Skeletal muscle tissue (tissue), 4 donors: ENCODE measurements around the gene CPNE2. TPM values are rescaled to one million over a fixed set of nuclear protein-coding genes. Genes with fewer than 3 reads are reported as not detected.

Experiments used
- H3K27ac ChIP-seq: one replicate; pipeline ENCODE4 v1.7.0; 2013; ENCODE audit warnings: mild to moderate bottlenecking, low read depth, low read length, inconsistent platforms
- H3K27me3 ChIP-seq, 3 donors: one replicate each; pipeline ENCODE4 v1.7.0; 2013; ENCODE audit warnings: low read length in 3 of 3; ENCODE audit not compliant: control insufficient read depth in 3 of 3, insufficient read depth in 3 of 3
- H3K36me3 ChIP-seq, 3 donors: one replicate each; pipeline ENCODE4 v1.7.0; 2013; ENCODE audit warnings: low read length in 3 of 3; ENCODE audit not compliant: control insufficient read depth in 3 of 3, insufficient read depth in 3 of 3
- H3K4me1 ChIP-seq, 3 donors: one replicate each; pipeline ENCODE4 v1.7.0; 2013; ENCODE audit warnings: low read length in 3 of 3, mild to moderate bottlenecking in 3 of 3; ENCODE audit not compliant: control insufficient read depth in 3 of 3, insufficient read depth in 3 of 3
- H3K4me3 ChIP-seq, 3 donors: one replicate each; pipeline ENCODE4 v1.7.0; 2013; ENCODE audit warnings: low read length in 3 of 3
- H3K9ac ChIP-seq, 3 donors: one replicate each; pipeline ENCODE4 v1.7.0; 2013; ENCODE audit warnings: low read length in 3 of 3, mild to moderate bottlenecking in 3 of 3, moderate library complexity in 2 of 3, low read depth in 1 of 3
- H3K9me3 ChIP-seq, 3 donors: one replicate each; pipeline ENCODE4 v1.7.0; 2013; ENCODE audit warnings: low read length in 3 of 3; ENCODE audit not compliant: control insufficient read depth in 3 of 3
- total RNA-seq: library from RNA; depleted of rRNA; stranded (reverse); fragments of >200 nt; gene quantifications from one replicate; pipeline ENCODE4 v1.2.3, GENCODE V29; 2014
- donor health status: Osteomylitis.

Gene CPNE2
- total RNA-seq, 1 donor from 2014 or later = 8.9 TPM

DNA sequence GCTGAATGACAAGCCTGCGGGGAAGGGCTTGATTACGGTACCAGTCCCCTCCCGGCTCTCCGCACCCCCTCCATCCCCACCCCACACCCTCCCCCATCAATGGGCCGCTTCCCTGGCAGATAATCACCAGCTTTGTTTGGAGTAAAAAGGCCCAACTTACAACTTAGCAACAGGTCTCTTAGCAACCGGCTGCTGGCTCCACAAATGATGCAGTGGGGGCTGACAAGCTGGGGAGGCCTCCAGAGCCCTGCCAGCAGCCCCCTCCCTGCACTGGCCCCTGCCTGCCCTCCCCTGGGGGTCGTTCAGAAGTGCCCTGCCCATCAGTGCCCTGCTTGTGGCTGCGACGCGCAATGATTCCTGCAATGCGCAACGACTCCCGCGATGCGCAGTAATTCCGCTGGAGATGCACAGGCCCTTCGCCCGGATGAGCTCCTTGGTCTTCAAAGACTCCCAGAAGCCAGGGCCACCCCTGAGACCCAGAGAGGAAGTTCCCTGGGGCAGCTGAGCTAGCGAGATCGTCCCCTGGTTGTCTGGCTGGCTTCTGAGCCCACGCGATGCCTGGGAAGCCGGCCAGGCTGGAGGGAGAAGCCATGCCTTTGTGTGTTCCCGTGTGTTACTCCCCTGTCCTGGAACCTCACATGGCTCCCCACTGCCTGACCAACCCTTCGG, 23.3 kb downstream of the CPNE2 start:
- Histone ChIP-seq H3K27me3 (no peaks in the 10 kb centered on the region), H3K27ac (no peak overlapping the region), H3K4me1 (peaks cover 2 to 10% (median 7%) of the 10 kb centered on the region in 3 donors), H3K9me3 (no peaks in the 10 kb centered on the region), H3K36me3 (peaks cover 0 to 16% (median 9%) of the 10 kb centered on the region in 3 donors), H3K4me3 (no peak overlapping the region), H3K9ac (peak overlapping the region in 2 of 3 donors; percentile 23 to 33)

DNA sequence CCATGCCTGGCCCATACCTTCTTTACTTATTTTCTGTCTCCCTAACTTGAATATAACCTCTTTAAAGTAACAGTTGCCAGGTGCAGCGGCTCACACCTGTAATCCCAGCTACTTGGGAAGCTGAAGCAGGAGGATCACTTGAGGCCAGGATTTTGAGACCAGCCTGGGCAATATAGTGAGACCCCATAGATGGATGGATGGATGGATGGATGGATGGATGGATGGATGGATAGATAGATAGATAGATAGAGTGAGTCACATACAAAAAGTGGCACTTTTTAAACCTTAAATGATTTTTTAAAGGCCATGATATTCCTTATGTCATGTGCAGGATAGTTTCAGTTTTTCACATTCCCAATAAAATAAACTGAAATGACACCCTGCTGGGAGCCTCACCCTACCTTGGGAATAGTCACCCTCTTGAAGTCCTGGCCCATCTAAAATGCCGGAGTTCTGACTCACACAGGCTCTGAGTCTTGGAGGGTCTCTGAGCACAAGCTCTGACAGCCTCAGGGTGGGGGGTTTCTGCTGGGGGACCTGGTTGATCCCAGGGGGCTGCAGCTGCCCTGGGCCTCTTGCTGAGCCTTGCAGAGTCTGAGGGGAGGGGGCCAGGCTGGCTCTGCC, 26.2 kb downstream of the CPNE2 start:
- Histone ChIP-seq H3K9me3 (no peaks in the 10 kb centered on the region), H3K4me1 (peaks cover 0 to 7% (median 5%) of the 10 kb centered on the region in 3 donors), H3K27ac (no peak overlapping the region), H3K4me3 (no peak overlapping the region), H3K9ac (no peak overlapping the region), H3K27me3 (no peaks in the 10 kb centered on the region), H3K36me3 (peaks cover 4 to 24% (median 8%) of the 10 kb centered on the region in 3 donors)

DNA sequence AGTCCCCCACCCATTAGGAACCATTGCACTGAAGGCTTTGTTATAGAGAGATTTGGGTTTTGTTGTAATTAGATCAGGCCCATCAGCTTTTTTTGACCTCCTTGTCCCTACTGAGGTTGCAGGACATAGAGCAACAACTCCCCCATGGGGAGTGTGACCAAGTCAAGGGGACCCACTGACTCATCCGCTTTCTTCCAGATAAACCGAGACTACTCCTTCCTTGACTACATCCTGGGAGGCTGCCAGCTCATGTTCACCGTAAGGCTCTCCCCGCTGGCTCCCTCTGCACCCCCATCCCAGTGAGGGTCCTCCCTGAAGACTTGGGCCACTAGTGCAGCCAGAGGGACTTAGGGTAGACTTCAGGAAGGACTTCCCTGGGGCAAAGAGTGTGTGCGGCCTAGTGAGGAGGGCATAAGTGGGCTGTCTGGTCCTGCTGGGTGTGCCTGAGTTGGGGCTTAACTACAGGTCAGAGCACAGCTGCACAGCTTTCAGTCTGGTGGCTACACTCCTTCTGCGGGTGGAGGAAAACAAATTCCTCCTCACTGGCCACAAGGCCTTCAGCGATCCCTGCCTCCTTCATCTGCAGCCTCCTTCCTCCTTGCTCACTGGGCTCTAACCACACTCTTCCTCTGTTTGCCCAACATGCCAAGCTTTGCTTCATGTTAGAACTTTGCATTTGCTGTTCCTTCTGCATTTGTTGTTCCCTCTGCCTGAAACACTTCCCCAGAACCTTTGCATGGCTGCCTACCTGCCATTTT, 31.0 kb downstream of the CPNE2 start:
- H3K9ac ChIP-seq = no peak overlapping the region
- no peaks in the 10 kb centered on the region for H3K9me3 ChIP-seq
- no peak overlapping the region for H3K4me3 ChIP-seq
- H3K27ac ChIP-seq = no peak overlapping the region
- H3K36me3 ChIP-seq = peaks cover 8 to 14% (median 13%) of the 10 kb centered on the region in 3 donors
- H3K27me3 ChIP-seq = no peaks in the 10 kb centered on the region
- H3K4me1 ChIP-seq = no peaks in the 10 kb centered on the region

DNA sequence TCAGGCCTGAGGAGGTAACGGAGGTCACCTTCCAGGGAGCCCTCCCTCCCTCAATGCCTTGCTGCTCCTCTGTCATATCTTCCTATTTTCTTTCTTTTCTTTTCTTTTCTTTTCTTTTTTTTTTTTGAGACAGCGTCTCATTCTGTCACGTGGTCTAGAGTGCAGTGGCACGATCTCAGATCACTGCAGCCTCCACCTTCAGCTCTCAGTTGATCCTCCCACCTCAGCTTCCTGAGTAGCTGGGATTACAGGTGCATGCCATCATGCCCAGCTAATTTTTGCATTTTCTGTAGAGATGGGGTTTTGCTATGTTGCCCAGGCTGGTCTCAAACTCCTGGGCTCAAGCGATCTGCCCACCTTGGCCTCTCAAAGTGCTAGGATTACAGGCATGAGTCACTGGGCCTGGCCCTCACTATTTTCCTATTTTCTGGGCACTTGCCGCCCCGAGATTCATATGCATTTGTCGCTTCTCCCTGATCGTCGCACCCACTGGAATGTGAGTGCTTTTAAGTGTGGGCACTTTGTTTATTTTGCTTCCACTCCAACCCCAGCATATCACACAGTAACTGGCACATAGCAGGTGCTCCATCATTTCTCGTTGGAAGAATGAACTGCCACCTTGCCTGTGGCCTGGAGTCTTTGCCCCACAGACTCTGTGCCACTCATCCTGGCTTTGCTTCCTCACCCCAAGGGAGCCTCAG, 31.7 kb downstream of the CPNE2 start:
- H3K36me3 ChIP-seq = peaks cover 8 to 16% (median 13%) of the 10 kb centered on the region in 3 donors
- no peak overlapping the region for H3K4me3 ChIP-seq
- H3K4me1 ChIP-seq = no peaks in the 10 kb centered on the region
- H3K27me3 ChIP-seq = no peaks in the 10 kb centered on the region
- H3K9me3 ChIP-seq = no peaks in the 10 kb centered on the region
- no peak overlapping the region for H3K27ac ChIP-seq
- no peak overlapping the region for H3K9ac ChIP-seq

DNA sequence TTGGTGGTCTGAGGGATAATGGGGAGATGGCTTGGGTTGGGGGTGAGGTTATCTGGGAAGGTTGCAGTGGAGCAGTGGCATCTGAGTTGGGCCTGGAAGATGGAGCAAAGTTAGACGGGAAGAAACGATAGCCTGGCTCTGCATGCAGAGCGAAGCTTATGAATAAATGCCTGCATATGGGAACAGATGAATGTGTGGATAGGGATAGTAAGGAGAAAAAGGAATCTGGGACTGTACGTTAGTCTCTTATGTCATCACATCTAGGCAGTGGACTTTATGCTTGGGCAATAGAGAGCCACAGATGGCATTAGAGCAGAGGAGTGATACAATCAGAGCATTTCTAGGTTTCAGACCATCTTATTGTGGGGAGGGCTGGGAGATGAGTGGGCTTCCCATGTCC, 33.0 kb downstream of the CPNE2 start:
- Histone ChIP-seq H3K36me3 (peaks cover 8 to 16% (median 9%) of the 10 kb centered on the region in 3 donors), H3K4me1 (no peaks in the 10 kb centered on the region), H3K27me3 (no peaks in the 10 kb centered on the region), H3K4me3 (no peak overlapping the region), H3K9me3 (no peaks in the 10 kb centered on the region), H3K9ac (no peak overlapping the region), H3K27ac (no peak overlapping the region)

DNA sequence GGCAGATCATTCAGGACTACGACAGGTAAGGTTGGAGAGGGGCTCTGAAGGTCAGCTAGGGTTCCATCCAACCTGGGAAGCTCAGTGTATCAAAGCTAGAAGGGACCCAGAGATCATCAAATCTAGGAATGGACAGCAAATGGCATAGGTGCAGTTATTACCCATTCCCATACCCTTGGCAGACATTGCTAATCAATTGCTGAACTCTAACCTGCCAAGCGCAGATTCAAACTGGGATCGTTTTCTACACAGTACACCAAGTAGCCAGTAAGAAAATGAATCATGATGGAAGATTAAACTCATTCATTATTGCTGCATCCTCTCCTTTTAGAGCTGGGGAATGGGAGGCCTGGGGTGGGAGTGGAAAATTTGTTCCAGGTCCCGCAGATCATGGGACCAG, 33.6 kb downstream of the CPNE2 start:
- Histone ChIP-seq H3K27me3 (no peaks in the 10 kb centered on the region), H3K4me3 (no peak overlapping the region), H3K9me3 (no peaks in the 10 kb centered on the region), H3K4me1 (no peaks in the 10 kb centered on the region), H3K9ac (no peak overlapping the region), H3K36me3 (peaks cover 6 to 16% (median 8%) of the 10 kb centered on the region in 3 donors), H3K27ac (no peak overlapping the region)

DNA sequence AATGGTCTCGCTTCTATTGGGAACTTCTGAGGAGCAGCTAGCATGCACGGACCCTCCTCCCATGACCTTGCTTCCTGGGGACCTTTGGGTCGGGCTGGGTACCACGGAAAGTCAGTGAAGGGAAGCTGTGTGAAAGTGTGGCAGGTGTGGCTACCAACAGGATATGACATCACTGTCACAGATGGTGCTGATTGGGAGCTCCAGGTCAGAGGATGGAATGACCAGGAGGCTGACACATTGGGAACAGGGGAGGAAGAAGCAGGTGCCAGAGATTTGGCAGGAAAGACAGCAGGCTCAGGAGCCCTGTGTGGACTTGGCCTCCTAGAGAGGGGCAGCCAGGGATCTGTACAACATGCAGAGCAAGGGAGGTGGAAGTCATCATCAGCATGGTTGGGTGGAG, 34.0 kb downstream of the CPNE2 start:
- Histone ChIP-seq H3K36me3 (peaks cover 6 to 16% (median 8%) of the 10 kb centered on the region in 3 donors), H3K27me3 (no peaks in the 10 kb centered on the region)

DNA sequence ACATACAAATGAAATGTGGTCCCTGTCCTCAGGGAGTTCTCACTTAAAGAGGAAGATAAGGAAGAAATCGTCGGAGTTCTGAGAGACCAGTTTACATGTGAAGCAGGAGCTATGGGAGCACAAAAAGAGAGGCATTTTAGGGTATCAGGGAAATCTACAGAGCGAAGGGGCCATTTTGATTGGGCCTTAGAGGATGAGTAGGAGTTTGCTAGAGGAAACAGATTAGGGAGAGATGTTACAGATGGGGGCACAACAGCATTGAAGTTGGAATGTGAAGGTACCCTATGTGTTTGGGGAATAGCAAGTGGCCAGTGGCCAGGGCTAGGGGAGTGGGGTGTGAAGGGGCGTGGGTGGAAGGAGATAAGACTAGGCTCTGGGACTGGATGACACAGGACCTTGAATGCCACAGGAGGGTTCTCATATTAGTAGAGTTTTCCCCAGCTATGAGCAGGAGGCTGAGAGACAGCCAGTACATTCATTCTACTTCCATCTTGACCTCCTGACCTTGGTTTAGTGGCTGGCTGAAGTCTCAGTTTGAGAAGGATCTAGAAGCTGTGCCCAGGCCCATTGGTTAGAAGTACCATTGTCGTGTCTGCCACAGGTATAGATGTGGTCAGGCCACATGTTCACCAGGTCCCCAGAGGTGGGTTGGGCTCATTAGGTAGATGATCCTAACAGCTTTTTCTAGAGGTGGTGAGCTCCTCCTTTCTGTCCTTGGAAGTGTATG, 34.8 kb downstream of the CPNE2 start:
- H3K27me3 ChIP-seq = no peaks in the 10 kb centered on the region
- H3K4me3 ChIP-seq = no peak overlapping the region
- H3K36me3 ChIP-seq = peaks cover 2 to 16% (median 3%) of the 10 kb centered on the region in 3 donors
- H3K9ac ChIP-seq = no peak overlapping the region
- H3K27ac ChIP-seq = no peak overlapping the region
- H3K9me3 ChIP-seq = no peaks in the 10 kb centered on the region
- no peaks in the 10 kb centered on the region for H3K4me1 ChIP-seq

More for the DNA sequence above, 34.0 kb downstream of the CPNE2 start:
- Histone ChIP-seq H3K9me3 (no peaks in the 10 kb centered on the region), H3K4me3 (no peak overlapping the region), H3K27ac (no peak overlapping the region), H3K9ac (no peak overlapping the region), H3K4me1 (no peaks in the 10 kb centered on the region)

DNA sequence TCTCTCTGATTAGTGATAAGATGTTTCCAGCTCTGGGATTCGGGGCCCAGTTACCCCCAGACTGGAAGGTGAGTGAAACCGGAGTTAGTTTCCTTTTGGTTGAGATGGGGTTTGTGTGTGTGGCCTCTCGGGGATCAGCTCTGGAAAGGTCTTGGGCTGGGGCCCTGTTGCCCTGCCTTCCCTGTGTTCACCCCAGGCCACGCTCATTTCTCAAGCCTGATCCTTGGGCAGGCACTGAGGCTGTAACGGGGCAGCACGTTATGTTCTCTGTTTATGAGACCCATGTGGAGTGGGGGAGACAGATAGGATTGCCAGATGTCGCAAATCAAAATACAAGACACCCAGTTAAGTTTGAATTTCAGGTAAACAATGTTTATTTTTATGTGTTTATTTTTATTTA, 35.5 kb downstream of the CPNE2 start:
- Histone ChIP-seq H3K36me3 (peaks cover 2 to 16% (median 3%) of the 10 kb centered on the region in 3 donors), H3K27ac (no peak overlapping the region)

More for the DNA sequence above, 35.5 kb downstream of the CPNE2 start:
- no peaks in the 10 kb centered on the region for H3K4me1 ChIP-seq
- no peak overlapping the region for H3K9ac ChIP-seq
- H3K9me3 ChIP-seq = no peaks in the 10 kb centered on the region
- H3K27me3 ChIP-seq = no peaks in the 10 kb centered on the region
- H3K4me3 ChIP-seq = no peak overlapping the region
